Suprapubic skin (tissue), 4 donors: ENCODE results near the gene RSAD2. TPM values are rescaled to one million over a fixed set of nuclear protein-coding genes. Genes with fewer than 3 reads are reported as not detected.

ENCODE experiments used
- DNase-seq, 2 donors: peaks; one replicate each; pipeline ENCODE4 v3.0.0-alpha.2; 2019; ENCODE audit warnings: low spot score in 2 of 2
- H3K27ac ChIP-seq: fragments of 200-600 bp; sonication (generic); one replicate; pipeline ENCODE4 v1.5.1; 2019
- H3K27me3 ChIP-seq: fragments of 200-600 bp; sonication (generic); one replicate; pipeline ENCODE4 v1.5.1; 2019
- H3K36me3 ChIP-seq: fragments of 200-600 bp; sonication (generic); one replicate; pipeline ENCODE4 v1.5.1; 2019
- H3K4me1 ChIP-seq: fragments of 200-600 bp; sonication (generic); one replicate; pipeline ENCODE4 v1.5.1; 2019
- H3K4me3 ChIP-seq: fragments of 200-600 bp; sonication (generic); one replicate; pipeline ENCODE4 v1.5.1; 2019; ENCODE audit warnings: mild to moderate bottlenecking
- H3K9me3 ChIP-seq: fragments of 200-600 bp; sonication (generic); one replicate; pipeline ENCODE4 v1.5.1; 2019
- CTCF ChIP-seq, 2 donors: fragments of 200-600 bp in 1 of 2; fragments of 450-650 bp in 1 of 2; sonication (generic) in 1 of 2; IDR thresholded peaks; one replicate each; pipeline ENCODE4 v1.5.1; 2016 to 2019; ENCODE audit warnings: antibody characterized with exemption in 2 of 2, mild to moderate bottlenecking in 1 of 2, moderate library complexity in 1 of 2
- EP300 ChIP-seq: sonication (generic); formaldehyde crosslinking; IDR thresholded peaks from one replicate; pipeline ENCODE4 v1.6.1; 2017; ENCODE audit warnings: antibody characterized with exemption
- POLR2A ChIP-seq, 2 donors: fragments of 450-650 bp; IDR thresholded peaks; one replicate each; pipeline ENCODE4 v1.6.1; 2017; ENCODE audit warnings: antibody characterized with exemption in 2 of 2, mild to moderate bottlenecking in 2 of 2, moderate library complexity in 2 of 2
- POLR2AphosphoS5 ChIP-seq, 3 donors: sonication (generic); formaldehyde crosslinking; IDR thresholded peaks; one replicate each; pipeline ENCODE4 v1.6.1; 2017; ENCODE audit warnings: antibody characterized with exemption in 3 of 3
- WGBS: methylation state at CpG from one replicate; pipeline ENCODE4 v1.1.5; 2018; 5-methylcytosine and 5-hydroxymethylcytosine counted together
- total RNA-seq, 4 donors: library from RNA; depleted of rRNA; stranded (reverse); fragments of >200 nt; gene quantifications; one replicate each; pipeline ENCODE4 v1.1.0, GENCODE V29; 2016

RSAD2 gene
- total RNA-seq, 4 donors from 2014 or later: 0.24 to 1.5 TPM; not detected in 2

- WGBS: 90% methylated on average over 2 of the region's 2 CpGs
- no peak for TF ChIP-seq CTCF (IDR thresholded peaks at IDR 0.05)
- no peak for TF ChIP-seq EP300
- TF ChIP-seq POLR2A (IDR thresholded peaks at IDR 0.05): no peak
- no peak for TF ChIP-seq POLR2AphosphoS5 (IDR thresholded peaks at IDR 0.05)
- Histone ChIP-seq H3K4me3 (no peak overlapping the region), H3K27me3 (no peaks in the 10 kb centered on the region), H3K4me1 (no peaks in the 10 kb centered on the region), H3K36me3 (no peaks in the 10 kb centered on the region), H3K9me3 (no peaks in the 10 kb centered on the region), H3K27ac (no peak overlapping the region)
- no peak for DNase-seq
Observed at GRCh38 chr2:6872394-6872793, 5.2 kb upstream of the RSAD2 start.

GRCh38 chr2:6874032-6874431 is 3.5 kb upstream of the RSAD2 start:
- no peaks in the 10 kb centered on the region for H3K36me3 ChIP-seq
- H3K27me3 ChIP-seq: no peaks in the 10 kb centered on the region
- H3K9me3 ChIP-seq: no peaks in the 10 kb centered on the region
- H3K4me3 ChIP-seq: no peak overlapping the region
- DNase-seq: no peak
- 94% methylated on average over 3 of the region's 3 CpGs for WGBS
- peaks cover 9% of the 10 kb centered on the region for H3K4me1 ChIP-seq
- TF ChIP-seq POLR2AphosphoS5 (IDR thresholded peaks at IDR 0.05) (no peak), EP300 (no peak), POLR2A (IDR thresholded peaks at IDR 0.05) (no peak), CTCF (IDR thresholded peaks at IDR 0.05) (no peak)
- H3K27ac ChIP-seq: no peak overlapping the region

- H3K36me3 ChIP-seq: no peaks in the 10 kb centered on the region
- H3K9me3 ChIP-seq: no peaks in the 10 kb centered on the region
- TF ChIP-seq CTCF (IDR thresholded peaks at IDR 0.05) (no peak), EP300 (no peak), POLR2AphosphoS5 (IDR thresholded peaks at IDR 0.05) (no peak), POLR2A (IDR thresholded peaks at IDR 0.05) (no peak)
- H3K4me3 ChIP-seq: no peak overlapping the region
- H3K27ac ChIP-seq: no peak overlapping the region
- peaks cover 12% of the 10 kb centered on the region for H3K4me1 ChIP-seq
- DNase-seq: no peak
- WGBS: 93% methylated on average over 1 of the region's 1 CpG
- no peaks in the 10 kb centered on the region for H3K27me3 ChIP-seq
Observed at GRCh38 chr2:6876309-6876708, 1.3 kb upstream of the RSAD2 start.

DNA sequence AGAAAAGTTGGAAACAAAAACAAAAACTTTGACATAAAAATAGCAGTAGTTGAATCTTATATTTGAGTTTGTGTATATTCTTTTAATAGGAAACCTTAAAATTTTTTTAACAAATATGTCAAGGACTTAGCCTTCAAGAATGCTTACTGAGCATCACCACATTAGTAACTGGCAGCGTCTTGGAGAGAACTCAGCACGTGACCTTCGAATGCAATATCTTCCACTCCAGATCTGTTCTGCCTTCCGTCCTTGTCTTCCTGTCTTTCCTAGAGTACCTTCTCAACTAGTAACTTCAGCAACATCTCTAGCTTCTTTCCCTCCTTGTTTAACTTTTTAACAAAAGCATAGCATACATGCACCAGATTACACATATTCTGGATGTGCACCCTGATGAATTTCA is 972 bp downstream of the RSAD2 start:
- no peaks in the 10 kb centered on the region for H3K9me3 ChIP-seq
- H3K27me3 ChIP-seq: no peaks in the 10 kb centered on the region
- 69% methylated on average over 4 of the region's 4 CpGs for WGBS
- no peak overlapping the region for H3K4me3 ChIP-seq
- no peaks in the 10 kb centered on the region for H3K36me3 ChIP-seq
- no peak overlapping the region for H3K27ac ChIP-seq
- TF ChIP-seq EP300 (no peak), CTCF (IDR thresholded peaks at IDR 0.05) (no peak), POLR2AphosphoS5 (IDR thresholded peaks at IDR 0.05) (no peak), POLR2A (IDR thresholded peaks at IDR 0.05) (no peak)
- peaks cover 16% of the 10 kb centered on the region for H3K4me1 ChIP-seq
- DNase-seq: no peak

- H3K36me3 ChIP-seq: no peaks in the 10 kb centered on the region
- no peaks in the 10 kb centered on the region for H3K9me3 ChIP-seq
- DNase-seq: no peak
- H3K27me3 ChIP-seq: no peaks in the 10 kb centered on the region
- WGBS: 71% methylated on average over 2 of the region's 2 CpGs
- H3K4me1 ChIP-seq: peaks cover 21% of the 10 kb centered on the region
- no peak overlapping the region for H3K4me3 ChIP-seq
- TF ChIP-seq EP300 (no peak), POLR2A (IDR thresholded peaks at IDR 0.05) (no peak), CTCF (IDR thresholded peaks at IDR 0.05) (no peak)
- H3K27ac ChIP-seq: no peak overlapping the region
Observed at GRCh38 chr2:6879011-6879410, 1.4 kb downstream of the RSAD2 start.
